NOMO-1 treated with DMSO at 0.1 percent for 48 hours (cell line): ENCODE data around the gene HS2ST1.
"Not testable (repeated sequence)": the region's sequence is repeated elsewhere in the genome, so short reads cannot be mapped to it uniquely, and the experiment has no call there.

Experiments
- DNase-seq: peaks from one replicate; lab custom pipeline; 2025; ENCODE audit not compliant: unreplicated experiment; lab: John Stamatoyannopoulos, UW

Gene HS2ST1

GRCh38 chr1:87004857-87005256 lies 90.4 kb downstream of the HS2ST1 start:
- DNase-seq: no peak

- DNase-seq: no peak
Observed at GRCh38 chr1:87007323-87007722, 92.9 kb downstream of the HS2ST1 start.

GRCh38 chr1:87013385-87013784 lies 99.0 kb downstream of the HS2ST1 start:
- not testable (repeated sequence) for DNase-seq

DNA sequence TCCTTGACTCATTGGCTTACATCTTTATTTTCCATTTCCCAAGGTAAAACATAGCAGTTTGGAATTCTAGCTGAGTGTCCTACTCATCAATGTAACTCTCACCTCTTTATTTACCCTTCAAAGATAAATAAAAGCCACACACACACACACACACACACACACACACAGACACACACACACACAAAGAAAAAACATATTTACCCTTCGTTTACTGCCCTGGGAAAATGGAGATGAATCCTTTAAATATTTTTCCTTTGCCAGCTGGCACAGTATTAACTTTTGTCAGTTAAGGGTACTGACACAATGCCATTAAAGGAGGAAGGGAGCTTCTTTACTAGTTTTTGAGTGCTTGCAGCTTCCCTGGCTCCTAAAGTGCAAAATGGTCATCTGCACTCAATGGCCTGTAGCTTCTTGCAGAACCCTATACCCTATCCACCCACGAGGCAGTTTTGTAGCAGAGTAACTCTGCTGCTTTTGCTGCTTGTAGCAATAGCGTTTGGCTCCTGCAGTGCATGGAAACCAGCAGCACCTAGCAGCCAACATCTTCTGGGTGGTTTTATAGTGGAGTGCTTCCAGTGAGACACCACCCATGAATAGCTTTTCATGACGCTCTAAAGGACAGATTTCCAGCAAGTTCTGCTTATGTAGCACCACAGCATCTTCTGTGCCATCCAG lies 103.7 kb downstream of the HS2ST1 start:
- no peak for DNase-seq

- no peak for DNase-seq
Observed at GRCh38 chr1:87023326-87023725, 108.9 kb downstream of the HS2ST1 start.

DNA sequence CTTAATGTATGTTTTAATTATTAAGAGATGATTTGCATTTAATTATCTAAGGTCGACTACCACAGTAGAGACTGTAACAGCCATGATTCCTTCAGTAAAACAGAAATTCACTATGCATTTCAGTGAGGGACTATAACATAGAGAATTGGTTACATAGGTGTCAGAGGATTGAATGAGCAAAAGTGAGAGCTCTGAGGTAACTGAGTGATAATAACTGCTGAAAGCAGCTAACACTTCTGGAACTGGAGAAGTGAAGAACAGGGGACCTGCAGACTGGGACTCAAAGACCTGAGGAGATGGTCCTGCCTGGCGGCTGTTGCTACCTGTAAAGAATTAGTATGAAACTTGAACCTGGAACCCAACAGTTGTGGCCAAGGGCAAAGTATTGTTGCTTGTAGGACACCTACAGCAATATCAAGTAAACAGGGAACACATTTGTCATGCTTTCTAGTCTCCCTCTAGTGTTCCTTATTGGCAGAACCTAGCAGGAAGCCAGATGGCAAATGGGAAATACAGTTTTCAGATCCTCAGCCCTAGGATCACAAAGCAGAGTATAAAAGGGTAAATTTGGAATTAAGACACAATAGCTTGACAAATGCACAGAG lies 110.6 kb downstream of the HS2ST1 start:
- DNase-seq: no peak

DNA sequence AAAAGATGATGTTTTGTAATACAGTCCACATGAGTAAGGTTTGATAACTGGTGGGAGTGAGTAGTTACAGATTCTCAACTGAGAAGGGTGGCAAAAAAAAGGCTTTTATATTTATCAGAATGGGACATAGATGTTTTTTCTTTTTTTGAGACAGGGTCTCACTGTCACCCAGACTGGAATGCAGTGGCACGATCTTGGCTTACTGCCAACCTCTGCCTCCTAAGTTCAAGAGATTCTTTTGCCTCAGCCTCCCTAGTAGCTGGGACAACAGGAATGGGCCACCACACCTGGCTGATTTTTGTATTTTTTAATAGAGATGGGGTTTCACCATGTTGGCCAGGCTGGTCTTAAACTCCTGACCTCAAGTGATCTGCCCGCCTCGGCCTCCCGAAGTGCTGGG lies 113.1 kb downstream of the HS2ST1 start:
- not testable (repeated sequence) for DNase-seq

- no peak for DNase-seq
Observed at GRCh38 chr1:87028576-87028975, 114.1 kb downstream of the HS2ST1 start.

DNA sequence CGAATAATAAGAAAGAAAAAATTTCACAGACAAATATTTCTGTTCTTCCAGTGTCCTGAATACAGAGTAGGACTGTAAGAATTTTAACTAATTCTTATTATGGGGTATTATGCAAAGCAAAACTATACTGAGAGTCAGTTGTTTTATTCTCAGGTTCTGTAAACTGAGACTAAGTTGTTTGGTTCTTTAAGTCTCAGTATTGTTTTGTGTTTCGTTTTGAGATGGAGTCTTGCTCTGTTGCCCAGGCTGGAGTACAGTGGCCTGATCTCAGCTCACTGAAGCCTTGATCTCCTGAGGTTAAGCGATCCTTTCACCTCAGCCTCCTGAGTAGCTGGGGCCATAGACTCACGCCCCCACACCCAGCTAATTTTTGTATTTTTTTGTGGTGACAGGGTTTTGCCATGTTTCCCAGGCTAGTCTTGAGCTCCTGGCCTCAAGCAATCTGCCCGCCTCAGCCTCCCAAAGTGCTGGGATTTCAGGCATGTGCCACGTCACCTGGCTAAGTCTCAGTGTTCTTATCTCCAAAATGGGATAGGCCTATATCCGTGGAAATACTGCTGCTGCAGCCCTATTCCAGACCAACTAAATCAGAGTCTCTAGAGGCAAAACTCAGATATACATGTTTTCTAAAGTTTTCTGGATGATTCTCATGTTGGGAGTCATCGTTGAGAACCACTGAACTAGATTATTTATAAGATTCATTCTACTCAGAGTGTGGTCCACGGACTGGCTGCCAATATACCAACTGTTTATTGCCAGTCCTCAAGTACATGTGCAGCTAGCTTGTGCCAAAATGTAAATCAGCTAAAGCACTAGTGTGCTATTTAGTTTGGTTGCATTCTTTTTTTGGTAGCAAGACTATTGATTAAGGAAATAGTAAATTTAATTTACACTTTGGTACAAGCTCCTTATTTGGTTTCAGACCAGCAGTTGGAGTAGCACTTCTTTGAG lies 116.6 kb downstream of the HS2ST1 start:
- DNase-seq: no peak

- no peak for DNase-seq
Observed at GRCh38 chr1:87034351-87034750, 119.9 kb downstream of the HS2ST1 start.

DNA sequence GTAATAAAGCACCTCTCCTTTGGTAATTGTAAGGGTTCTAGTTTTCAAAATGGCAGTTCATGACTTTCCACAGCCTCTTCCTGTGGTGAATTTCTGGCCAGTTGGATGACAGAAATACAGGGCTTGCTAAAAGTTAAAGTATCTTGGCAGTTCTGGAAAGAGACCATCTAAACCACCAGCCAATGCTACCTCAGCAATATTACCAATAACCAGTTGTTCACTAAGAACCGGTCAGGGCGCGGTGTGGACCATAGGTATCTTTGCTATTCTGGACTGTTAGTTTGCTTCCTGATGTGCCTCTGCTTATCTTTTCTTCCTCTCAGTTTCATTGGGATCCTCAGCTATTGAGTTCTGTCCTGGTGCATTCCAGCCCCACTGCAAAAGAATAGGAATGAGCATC lies 124.7 kb downstream of the HS2ST1 start:
- no peak for DNase-seq

- peak; percentile 35 for DNase-seq
Observed at GRCh38 chr1:87042111-87042811, 127.8 kb downstream of the HS2ST1 start.

DNA sequence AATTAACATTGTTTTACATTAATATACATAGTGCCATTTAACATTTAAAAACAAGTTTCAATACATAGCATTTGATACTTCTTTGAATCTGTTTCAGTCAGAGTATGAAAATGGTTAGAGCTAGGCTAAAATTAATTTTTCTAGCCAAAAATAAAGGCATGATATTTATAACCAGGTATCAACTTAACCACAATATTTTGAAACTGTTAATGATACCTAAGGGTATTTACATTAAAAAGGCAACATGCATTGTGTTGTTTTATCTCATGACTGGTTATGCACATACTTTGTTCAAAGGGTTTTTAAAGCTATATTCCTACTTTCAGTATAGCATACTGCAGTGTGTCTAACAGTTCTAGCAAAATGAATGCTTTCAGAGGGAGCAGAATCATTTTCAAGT lies 130.0 kb downstream of the HS2ST1 start:
- no peak for DNase-seq

GRCh38 chr1:87044840-87045239 lies 130.4 kb downstream of the HS2ST1 start:
- no peak for DNase-seq

GRCh38 chr1:87045761-87046304 lies 131.4 kb downstream of the HS2ST1 start:
- DNase-seq: no peak

- DNase-seq: no peak
Observed at GRCh38 chr1:87046951-87047350, 132.5 kb downstream of the HS2ST1 start.

- DNase-seq: no peak
Observed at GRCh38 chr1:87048237-87048636, 133.8 kb downstream of the HS2ST1 start.

GRCh38 chr1:87051965-87052364 lies 137.5 kb downstream of the HS2ST1 start:
- DNase-seq: no peak

- DNase-seq: no peak
Observed at GRCh38 chr1:87052400-87052799, 138.0 kb downstream of the HS2ST1 start.

DNA sequence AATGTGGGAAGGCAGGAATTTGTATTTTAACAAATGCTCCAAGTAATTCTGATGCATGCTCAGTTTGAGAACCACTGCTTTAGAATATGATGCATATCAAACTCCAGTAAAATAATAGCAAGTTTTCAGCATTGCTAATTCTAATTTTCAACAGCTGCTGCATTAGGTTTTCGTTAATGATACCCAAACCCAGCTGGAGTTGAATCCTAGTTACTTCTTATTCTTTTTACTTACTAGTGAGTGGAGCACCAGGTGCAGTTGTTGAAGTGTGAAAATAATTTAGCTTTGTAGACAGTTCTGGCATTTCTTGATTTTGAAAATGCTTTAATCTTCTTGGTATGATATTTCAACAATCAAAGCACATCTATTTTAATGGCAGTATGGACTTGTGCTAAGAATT lies 138.5 kb downstream of the HS2ST1 start:
- no peak for DNase-seq

GRCh38 chr1:87053446-87053845 lies 139.0 kb downstream of the HS2ST1 start:
- DNase-seq: no peak
